H1 (cell line): Measurements from ENCODE around the gene ACADVL. TPM values are rescaled to one million over a fixed set of nuclear protein-coding genes. Genes with fewer than 3 reads are reported as not detected.
A peak's percentile ranks its signal among the peaks of the same experiment; 100 is the strongest.
"Not testable (repeated sequence)": the region's sequence is repeated elsewhere in the genome, so short reads cannot be mapped to it uniquely, and the experiment has no call there.

Source experiments
- CTCF ChIA-PET: fragments of 300-600 bp; sonication (Branson Sonifier 250); formaldehyde crosslinking; loops from one replicate; lab custom pipeline; 2021; ENCODE audit not compliant: partially characterized antibody; lab: Charles Lee
- POLR2A ChIA-PET: fragments of 300-600 bp; sonication (Branson Sonifier 250); formaldehyde crosslinking; loops from one replicate; lab custom pipeline; 2021; ENCODE audit warnings: inconsistent platforms; ENCODE audit not compliant: partially characterized antibody; lab: Charles Lee
- DNase-seq, 2 experiments: peaks; one replicate each; pipeline versions ENCODE4 v3.0.0 to v3.0.0-alpha.2; 2010 to 2022; ENCODE audit warnings: low spot score in 2 of 2, low read depth in 1 of 2, mixed read lengths in 1 of 2
- FAIRE-seq: peaks from 2 replicates; lab custom pipeline; 2011; peaks lifted over from hg19 to GRCh38; lab: Jason Lieb, UNC
- H2AFZ ChIP-seq: 2 replicates; pipeline ENCODE4 v1.8.1; 2012; ENCODE audit warnings: low read length, inconsistent platforms
- H2AK5ac ChIP-seq: 2 replicates; pipeline ENCODE4 v1.6.1; 2013; ENCODE audit warnings: low read depth, low read length
- H2BK120ac ChIP-seq: replicated peaks from 2 replicates; pipeline ENCODE3; 2013; ENCODE audit warnings: low read depth, low read length, inconsistent platforms
- H2BK12ac ChIP-seq: 2 replicates; pipeline ENCODE4 v1.6.1; 2013; ENCODE audit warnings: low read depth, low read length
- H2BK15ac ChIP-seq: 2 replicates; pipeline ENCODE4 v1.6.1; 2013; ENCODE audit warnings: low read length
- H2BK20ac ChIP-seq: 2 replicates; pipeline ENCODE4 v1.6.1; 2013; ENCODE audit warnings: low read length
- H2BK5ac ChIP-seq: 2 replicates; pipeline ENCODE4 v1.6.1; 2013; ENCODE audit warnings: low read depth, low read length
- H3K14ac ChIP-seq: 2 replicates; pipeline ENCODE4 v1.6.1; 2013; ENCODE audit warnings: inconsistent platforms; ENCODE audit not compliant: insufficient read length
- H3K18ac ChIP-seq: 2 replicates; pipeline ENCODE4 v1.6.1; 2013; ENCODE audit warnings: low read length; ENCODE audit errors: extremely low read depth
- H3K23ac ChIP-seq: 2 replicates; pipeline ENCODE4 v1.6.1; 2013; ENCODE audit warnings: inconsistent platforms; ENCODE audit not compliant: insufficient read length
- H3K23me2 ChIP-seq: 2 replicates; pipeline ENCODE4 v1.6.1; 2013; ENCODE audit warnings: low read depth, low read length
- H3K27ac ChIP-seq: 2 replicates; pipeline ENCODE4 v1.6.1; 2011; ENCODE audit warnings: low read depth, low read length, inconsistent platforms
- H3K27me3 ChIP-seq, 4 experiments: replicated peaks in 1 of 4; 1 replicate in 1 of 4; 2 replicates in 3 of 4; pipeline versions ENCODE4 v1.6.1 to v1.8.1; 2011 to 2013; ENCODE audit warnings: low read length in 3 of 4, mild to moderate bottlenecking in 3 of 4, inconsistent platforms in 2 of 4, mixed read lengths in 2 of 4, moderate library complexity in 1 of 4; ENCODE audit not compliant: control insufficient read depth in 3 of 4, insufficient read depth in 3 of 4; ENCODE audit errors: extremely low read depth in 1 of 4
- H3K36me3 ChIP-seq, 4 experiments: 2 replicates each; pipeline versions ENCODE4 v1.6.1 to v1.8.1; 2011 to 2013; ENCODE audit warnings: mild to moderate bottlenecking in 4 of 4, low read length in 3 of 4, moderate library complexity in 2 of 4, control low read depth in 1 of 4, inconsistent platforms in 1 of 4; ENCODE audit not compliant: insufficient read depth in 4 of 4, control insufficient read depth in 2 of 4
- H3K4ac ChIP-seq: replicated peaks from 2 replicates; pipeline ENCODE3; 2013; ENCODE audit warnings: low read length, low read depth, mixed read lengths, inconsistent platforms; ENCODE audit not compliant: insufficient read length
- H3K4me1 ChIP-seq, 4 experiments: replicated peaks in 1 of 4; 1 replicate in 1 of 4; 2 replicates in 3 of 4; pipeline versions ENCODE4 v1.6.1 to v1.8.1; 2011 to 2013; ENCODE audit warnings: low read length in 3 of 4, inconsistent platforms in 2 of 4, mixed read lengths in 1 of 4; ENCODE audit not compliant: insufficient read depth in 4 of 4, control insufficient read depth in 3 of 4
- H3K4me2 ChIP-seq, 2 experiments: 2 replicates each; pipeline versions ENCODE4 v1.6.1 to v1.8.1; 2011 to 2013; ENCODE audit warnings: low read depth in 2 of 2, low read length in 2 of 2, control low read depth in 1 of 2, inconsistent platforms in 1 of 2, mild to moderate bottlenecking in 1 of 2; ENCODE audit not compliant: insufficient read depth in 1 of 2
- H3K4me3 ChIP-seq, 4 experiments: fragments of 200-600, 300-600 bp in 1 of 4; sonication (generic), shearing (Covaris generic), sonication (Bioruptor Twin) in 1 of 4; 2 replicates each; pipeline versions ENCODE4 v1.5.1 to v1.8.1; 2011 to 2016; ENCODE audit warnings: low read length in 4 of 4, low read depth in 3 of 4, control low read depth in 2 of 4, inconsistent platforms in 2 of 4, mild to moderate bottlenecking in 2 of 4, mixed read lengths in 1 of 4, moderate library complexity in 1 of 4; ENCODE audit not compliant: insufficient read depth in 2 of 4; ENCODE audit errors: extremely low read depth in 1 of 4
- H3K56ac ChIP-seq: replicated peaks from 2 replicates; pipeline ENCODE3; 2013; ENCODE audit warnings: low read depth, mild to moderate bottlenecking, mixed read lengths, low read length, inconsistent platforms; ENCODE audit not compliant: insufficient read length
- H3K79me1 ChIP-seq: 2 replicates; pipeline ENCODE4 v1.6.1; 2013; ENCODE audit warnings: low read depth, low read length, control low read depth
- H3K79me2 ChIP-seq, 2 experiments: 2 replicates each; pipeline versions ENCODE4 v1.6.1 to v1.8.1; 2012 to 2013; ENCODE audit warnings: low read length in 2 of 2, mild to moderate bottlenecking in 2 of 2, inconsistent platforms in 1 of 2; ENCODE audit not compliant: insufficient read depth in 2 of 2, control insufficient read depth in 1 of 2
- H3K9ac ChIP-seq, 4 experiments: replicated peaks in 1 of 4; 1 replicate in 1 of 4; 2 replicates in 3 of 4; pipeline versions ENCODE4 v1.6.1 to v1.8.1; 2011 to 2013; ENCODE audit warnings: low read depth in 3 of 4, low read length in 3 of 4, control low read depth in 2 of 4, mild to moderate bottlenecking in 2 of 4, moderate library complexity in 2 of 4, inconsistent platforms in 1 of 4; ENCODE audit errors: extremely low read depth in 1 of 4
- H3K9me3 ChIP-seq, 2 experiments: 2 replicates each; pipeline versions ENCODE4 v1.6.1 to v1.8.1; 2012 to 2013; ENCODE audit warnings: mild to moderate bottlenecking in 2 of 2, moderate library complexity in 2 of 2, control low read depth in 1 of 2, inconsistent platforms in 1 of 2, low read depth in 1 of 2, low read length in 1 of 2, mixed read lengths in 1 of 2; ENCODE audit not compliant: insufficient read depth in 2 of 2
- H4K20me1 ChIP-seq, 2 experiments: replicated peaks in 1 of 2; 2 replicates each; pipeline versions ENCODE3 to v1.8.1; 2011 to 2013; ENCODE audit warnings: inconsistent platforms in 2 of 2, low read length in 2 of 2, mild to moderate bottlenecking in 1 of 2; ENCODE audit not compliant: insufficient read depth in 2 of 2, control insufficient read depth in 1 of 2
- H4K5ac ChIP-seq: 2 replicates; pipeline ENCODE4 v1.6.1; 2013; ENCODE audit warnings: low read length, low read depth, mixed read lengths, inconsistent platforms; ENCODE audit not compliant: insufficient read length
- H4K8ac ChIP-seq: 2 replicates; pipeline ENCODE4 v1.8.0; 2013; ENCODE audit warnings: mild to moderate bottlenecking, moderate library complexity, low read length, inconsistent platforms; ENCODE audit not compliant: insufficient read depth; ENCODE audit errors: extremely low read depth
- H4K91ac ChIP-seq: replicated peaks from 2 replicates; pipeline ENCODE3; 2013; ENCODE audit warnings: low read length, mixed read lengths, inconsistent platforms; ENCODE audit not compliant: insufficient read length
- SIN3A ChIP-seq, 2 experiments: IDR thresholded peaks in 1 of 2; conservative IDR thresholded peaks in 1 of 2; 2 replicates each; pipeline ENCODE4 v1.6.1; 2011 to 2012; ENCODE audit warnings: low read length in 2 of 2, improper control_type of control experiment in 1 of 2, low read depth in 1 of 2, mild to moderate bottlenecking in 1 of 2
- WGBS, 2 experiments: shearing (Covaris generic) in 1 of 2; methylation state at CpG; one replicate each; pipeline versions ENCODE4 v1.1.6 to v1.1.7; 2013 to 2015; ENCODE audit warnings: low lambda C conversion rate in 2 of 2, mixed read lengths in 2 of 2, inconsistent platforms in 1 of 2, low coverage in 1 of 2, missing lambda C conversion rate in 1 of 2; ENCODE audit not compliant: insufficient replicate concordance in 2 of 2, insufficient coverage in 1 of 2, insufficient read length in 1 of 2; ENCODE audit errors: extremely low coverage in 1 of 2, missing lambda C conversion rate in 1 of 2; 5-methylcytosine and 5-hydroxymethylcytosine counted together
- polyA plus RNA-seq, 7 experiments: library from polyadenylated mRNA; depleted of rRNA in 3 of 7; stranded (reverse) in 5 of 7; unstranded in 2 of 7; fragments of >200 nt in 5 of 7; fragments of 200-250 nt in 2 of 7; gene quantifications; 1 replicate in 5 of 7; 2 replicates in 1 of 7; 4 replicates in 1 of 7; pipeline versions ENCODE4 v1.2.1 to v1.2.3, GENCODE V29; 2011 to 2013; ENCODE audit warnings: missing spikeins in 2 of 7, mixed read lengths in 2 of 7
- total RNA-seq: library from RNA; stranded (reverse); fragmentation: NEBNext Ultra II Directional; extraction: Animal tissue kit (Norgen Biotek cat#: 25700); gene quantifications from 2 replicates; pipeline ENCODE4 v1.2.1, GENCODE V29; 2021

ACADVL gene
- total and polyA plus RNA-seq, 2 of the 8 experiments (the other 6 are each of a cell fraction or from before 2014, with no cell fraction given) = 181 to 231 TPM

DNA sequence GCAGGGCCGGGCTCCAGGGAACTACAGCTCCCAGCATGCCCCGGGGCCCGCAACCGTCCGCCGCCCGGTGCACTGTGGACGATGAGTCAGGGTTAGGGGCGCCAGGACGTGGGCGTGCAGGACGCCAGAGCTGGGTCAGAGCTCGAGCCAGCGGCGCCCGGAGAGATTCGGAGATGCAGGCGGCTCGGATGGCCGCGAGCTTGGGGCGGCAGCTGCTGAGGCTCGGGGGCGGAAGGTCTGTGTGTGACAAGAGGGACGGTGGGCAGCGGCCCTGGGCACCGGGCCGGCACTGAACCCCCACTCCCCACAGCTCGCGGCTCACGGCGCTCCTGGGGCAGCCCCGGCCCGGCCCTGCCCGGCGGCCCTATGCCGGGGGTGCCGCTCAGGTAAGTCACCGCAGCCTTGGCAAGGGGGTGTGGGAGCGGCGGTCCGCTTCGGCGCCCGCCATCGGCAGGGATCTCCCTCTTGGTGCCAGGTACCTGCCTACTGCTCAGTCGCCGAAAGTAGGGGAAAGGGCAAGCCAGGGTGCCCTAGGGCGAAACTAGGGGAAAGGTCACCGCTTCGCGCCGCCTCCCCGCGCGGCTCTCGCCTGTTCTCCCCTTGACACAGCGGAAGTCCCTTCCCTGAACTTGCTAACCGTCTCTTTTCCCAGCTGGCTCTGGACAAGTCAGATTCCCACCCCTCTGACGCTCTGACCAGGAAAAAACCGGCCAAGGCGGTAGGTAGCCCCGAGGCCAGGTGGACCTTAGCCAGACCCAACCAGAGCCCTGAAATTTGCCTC lies at the start of gene ACADVL, which contains the start of gene DLG4 (continued):
- peak in 1 of 2 experiments; percentile 74; a peak in 2 of 4 replicates for TF ChIP-seq SIN3A (conservative IDR thresholded peaks at IDR 0.05 in 1 of 2, IDR thresholded peaks at IDR 0.05 in 1 of 2; ENCODE audit: low read depth in 1 of 2, low read length in 2 of 2)

DNA sequence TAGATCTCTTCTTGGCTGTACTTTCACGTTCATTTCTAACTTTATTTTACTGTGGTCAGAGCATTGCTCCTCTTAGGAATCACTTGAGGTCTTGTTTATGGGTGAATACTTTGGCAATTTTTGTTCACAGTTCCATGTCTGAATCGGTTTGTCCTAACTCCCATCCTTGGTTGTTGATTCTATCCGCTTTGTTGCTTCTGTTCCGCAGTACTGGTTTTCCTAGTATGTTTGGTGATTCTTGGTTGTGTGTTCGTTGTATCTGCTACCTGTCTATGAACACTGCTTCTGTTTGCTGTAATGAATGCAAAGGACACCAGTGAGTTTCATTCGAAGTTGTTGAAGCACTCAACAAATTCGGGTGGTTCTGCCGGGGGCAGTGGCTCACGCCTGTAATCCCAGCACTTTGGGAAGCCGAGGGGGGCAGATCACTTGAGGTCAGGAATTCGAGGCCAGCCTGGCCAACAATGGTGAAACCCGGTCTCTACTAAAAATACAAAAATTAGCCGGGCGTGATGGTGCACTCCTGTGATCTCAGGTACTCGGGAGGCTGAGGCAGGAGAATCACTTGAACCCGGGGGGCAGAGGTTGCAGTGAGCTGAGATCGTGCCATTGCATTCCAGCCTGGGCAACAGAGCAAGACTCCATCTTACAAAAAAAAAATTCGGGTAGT lies 47.1 kb upstream of the ACADVL start:
- H3K4me1 ChIP-seq = peaks cover 0 to 15% (median 4%) of the 10 kb centered on the region in 4 experiments; a peak in 5 of 7 replicates
- H2AFZ ChIP-seq, H3K9me3 ChIP-seq, H3K56ac ChIP-seq, H3K18ac ChIP-seq, H2BK20ac ChIP-seq, H3K79me2 ChIP-seq, H2BK120ac ChIP-seq, H3K23ac ChIP-seq, H4K91ac ChIP-seq, H3K36me3 ChIP-seq, H3K14ac ChIP-seq, H3K4me3 ChIP-seq, H2AK5ac ChIP-seq, H3K27ac ChIP-seq, H4K5ac ChIP-seq, H3K4me2 ChIP-seq, H2BK15ac ChIP-seq, H3K79me1 ChIP-seq, H4K8ac ChIP-seq, FAIRE-seq, H3K4ac ChIP-seq, H3K9ac ChIP-seq, DNase-seq, H2BK5ac ChIP-seq, H2BK12ac ChIP-seq: not testable (repeated sequence)
- peaks cover 0 to 21% of the 10 kb centered on the region in 2 experiments for H4K20me1 ChIP-seq
- WGBS, 2 experiments = 90% methylated on average over 18 of the region's 18 CpGs; no CpG with 5 or more reads in 1 of the 2 experiments
- ChIA-PET CTCF (interaction anchor here (0.6 to 1.9 kb wide), 9 partner anchors 8 to 459 kb away, joined by 3 to 19 read pairs (median 4); partner anchors contain the start of genes SLC13A5 and SOX15), POLR2A (interaction anchor here (1.0 kb wide), 1 partner anchor 46 kb away, joined by 3 read pairs; no protein-coding TSS in a partner anchor)
- peaks cover 0 to 23% (median 19%) of the 10 kb centered on the region in 4 experiments; a peak in 6 of 7 replicates for H3K27me3 ChIP-seq
- peaks cover 31% of the 10 kb centered on the region for H3K23me2 ChIP-seq
